Stimulated activated CD4-positive, alpha-beta T cell treated with anti-CD3 and anti-CD28 coated beads, TNF-alpha, amount 100 ng/mL, for 4 hours (primary cell): ENCODE results near the gene SUMO3.

ENCODE experiments used
- DNase-seq, 3 experiments: peaks; one replicate each; pipeline ENCODE4 v3.0.0-alpha.2; 2020; ENCODE audit warnings: low read depth in 3 of 3

The SUMO3 gene

GRCh38 chr21:44801468-44802395 lies 16.1 kb downstream of the SUMO3 start, which contains the start of gene UBE2G2:
Gene UBE2G2 (minus strand): TSS chr21:44801820. CDS start chr21:44801748, 72 bp downstream.
- peak; percentile 74 to 77 (median 75) for DNase-seq

GRCh38 chr21:44800971-44801467 lies 16.8 kb downstream of the SUMO3 start:
- no peak for DNase-seq

GRCh38 chr21:44800103-44800502 lies 17.8 kb downstream of the SUMO3 start:
- DNase-seq, result no peak

GRCh38 chr21:44799646-44800045 lies 18.2 kb downstream of the SUMO3 start:
- no peak for DNase-seq

- DNase-seq, result no peak
Observed at GRCh38 chr21:44797775-44798174, 20.1 kb downstream of the SUMO3 start.

GRCh38 chr21:44795342-44795741 lies 22.5 kb downstream of the SUMO3 start:
- DNase-seq, result no peak

GRCh38 chr21:44793592-44794374 lies 24.1 kb downstream of the SUMO3 start:
- no peak for DNase-seq

- no peak for DNase-seq
Observed at GRCh38 chr21:44792702-44793591, 24.9 kb downstream of the SUMO3 start.

- no peak for DNase-seq
Observed at GRCh38 chr21:44791993-44792392, 25.9 kb downstream of the SUMO3 start.

- DNase-seq, result no peak
Observed at GRCh38 chr21:44791246-44791645, 26.6 kb downstream of the SUMO3 start.

GRCh38 chr21:44790368-44790767 lies 27.5 kb downstream of the SUMO3 start:
- no peak for DNase-seq

- DNase-seq, result no peak
Observed at GRCh38 chr21:44789880-44790279, 28.0 kb downstream of the SUMO3 start.

GRCh38 chr21:44785620-44786335 lies 32.1 kb downstream of the SUMO3 start:
- no peak for DNase-seq

- no peak for DNase-seq
Observed at GRCh38 chr21:44784810-44785209, 33.1 kb downstream of the SUMO3 start.

- no peak for DNase-seq
Observed at GRCh38 chr21:44783020-44783696, 34.7 kb downstream of the SUMO3 start.

GRCh38 chr21:44780767-44781459 lies 36.9 kb downstream of the SUMO3 start:
- no peak for DNase-seq

GRCh38 chr21:44780137-44780502 lies 37.7 kb downstream of the SUMO3 start:
- DNase-seq, result no peak

GRCh38 chr21:44779417-44780136 lies 38.3 kb downstream of the SUMO3 start:
- DNase-seq, result no peak

GRCh38 chr21:44778983-44779382 lies 38.9 kb downstream of the SUMO3 start:
- DNase-seq, result no peak
